A673 (cell line): ENCODE measurements around the gene RNF180. TPM values are rescaled to one million over a fixed set of nuclear protein-coding genes. Genes with fewer than 3 reads are reported as not detected.
"Not testable (repeated sequence)": the region's sequence is repeated elsewhere in the genome, so short reads cannot be mapped to it uniquely, and the experiment has no call there.

ENCODE experiments used
- BruUV-seq: library from RNA; stranded (reverse); fragments of 400-500 nt; replicated peaks from 2 replicates; lab custom pipeline; 2021; lab: Mats Ljungman, UMichigan
- CTCF ChIA-PET: fragments of 300-600 bp; sonication (Branson Sonifier 250); formaldehyde crosslinking; loops from one replicate; lab custom pipeline; 2022; ENCODE audit warnings: antibody characterized with exemption; lab: Charles Lee
- POLR2A ChIA-PET: fragments of 300-600 bp; sonication (Branson Sonifier 250); formaldehyde crosslinking; loops from one replicate; lab custom pipeline; 2022; ENCODE audit warnings: antibody characterized with exemption; ENCODE audit not compliant: low non-redundant PET; lab: Charles Lee
- DNase-seq: peaks from one replicate; pipeline ENCODE4 v3.0.0-alpha.2; 2015; ENCODE audit warnings: low spot score
- H3K27ac ChIP-seq: fragments of 200-600 bp; sonication (generic); 2 replicates; pipeline ENCODE4 v1.5.1; 2016; ENCODE audit warnings: mixed run types, low read depth, mild to moderate bottlenecking, mixed read lengths, antibody characterized with exemption, low read length; ENCODE audit not compliant: poor library complexity, severe bottlenecking
- H3K27me3 ChIP-seq: fragments of 200-600 bp; sonication (generic); replicated peaks from 2 replicates; pipeline ENCODE4 v1.6.1; 2017; ENCODE audit warnings: mixed run types, low read depth, mild to moderate bottlenecking, mixed read lengths, antibody characterized with exemption, low read length; ENCODE audit not compliant: insufficient read depth, poor library complexity
- H3K36me3 ChIP-seq: fragments of 200-600 bp; sonication (generic); 2 replicates; pipeline ENCODE4 v1.6.1; 2016; ENCODE audit warnings: mixed run types, mild to moderate bottlenecking, mixed read lengths, antibody characterized with exemption, low read length; ENCODE audit not compliant: insufficient read depth, poor library complexity, severe bottlenecking
- H3K4me1 ChIP-seq: fragments of 200-600 bp; sonication (generic); 2 replicates; pipeline ENCODE4 v1.6.1; 2017; ENCODE audit warnings: mixed run types, mild to moderate bottlenecking, mixed read lengths, antibody characterized with exemption, low read length; ENCODE audit not compliant: insufficient read depth, poor library complexity, severe bottlenecking
- H3K4me3 ChIP-seq: fragments of 200-600 bp; sonication (generic); 2 replicates; pipeline ENCODE4 v1.5.1; 2016; ENCODE audit warnings: low read depth, mixed run types, mild to moderate bottlenecking, mixed read lengths, low read length; ENCODE audit not compliant: poor library complexity, severe bottlenecking
- H3K9me3 ChIP-seq: fragments of 200-600 bp; sonication (generic); 2 replicates; pipeline ENCODE4 v1.6.1; 2016; ENCODE audit warnings: mixed run types, low read depth, mild to moderate bottlenecking, mixed read lengths, antibody characterized with exemption, low read length; ENCODE audit not compliant: poor library complexity, severe bottlenecking
- CTCF ChIP-seq: fragments of 300-800, 200-600 bp; sonication (generic); conservative IDR thresholded peaks from 2 replicates; pipeline ENCODE4 v1.5.1; 2017; ENCODE audit warnings: low read depth, mild to moderate bottlenecking, antibody characterized with exemption, low read length, moderate library complexity, mixed read lengths
- EZH2 ChIP-seq: fragments of 200-600 bp; sonication (generic); IDR thresholded peaks from 2 replicates; pipeline ENCODE4 v1.6.1; 2017; ENCODE audit warnings: borderline replicate concordance, low read depth, mild to moderate bottlenecking, mixed read lengths, antibody characterized with exemption, low read length; ENCODE audit not compliant: poor library complexity, severe bottlenecking
- intact Hi-C: fragments of 100-400 bp; cut with micrococcal nuclease; formaldehyde crosslinking; loops from one replicate; pipeline ENCODE4 v1.10.0; 2022; ENCODE audit not compliant: unreplicated experiment
- total RNA-seq: library from RNA; stranded (reverse); gene quantifications from 2 replicates; pipeline ENCODE4 v1.2.3, GENCODE V29; 2021

RNF180 gene
- total RNA-seq, 1 experiment from 2014 or later: 0.67 TPM

DNA sequence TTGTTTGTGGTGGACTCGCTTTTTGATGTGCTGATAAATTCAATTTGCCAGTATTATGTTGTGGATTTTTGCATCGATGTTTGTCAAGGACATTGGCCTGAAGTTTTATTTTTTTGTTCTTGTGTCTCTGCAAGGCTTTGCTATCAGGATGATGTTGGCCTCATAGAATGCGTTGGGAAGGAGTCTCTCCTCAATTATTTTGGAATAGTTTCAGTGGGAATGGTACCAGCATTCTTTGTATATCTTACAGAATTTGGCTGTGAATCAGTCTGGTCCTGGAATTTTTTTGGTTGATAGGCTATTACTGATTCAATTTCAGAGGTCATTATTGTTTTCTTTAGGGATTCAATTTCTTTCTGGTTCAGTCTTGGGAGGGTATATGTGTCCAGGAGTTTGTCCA lies 198.8 kb downstream of the RNF180 start:
- no peaks in the 10 kb centered on the region for H3K9me3 ChIP-seq
- H3K36me3 ChIP-seq: no peaks in the 10 kb centered on the region
- no TSS peak for BruUV-seq
- H3K4me1 ChIP-seq: no peaks in the 10 kb centered on the region
- ChIA-PET POLR2A (no interaction called here), CTCF (no interaction called here)
- no peaks in the 10 kb centered on the region for H3K27me3 ChIP-seq
- TF ChIP-seq EZH2 (no peak), CTCF (no peak)
- intact Hi-C loops: no loop called here
- no peak for DNase-seq
- H3K27ac ChIP-seq: no peak overlapping the region
- no peak overlapping the region for H3K4me3 ChIP-seq

DNA sequence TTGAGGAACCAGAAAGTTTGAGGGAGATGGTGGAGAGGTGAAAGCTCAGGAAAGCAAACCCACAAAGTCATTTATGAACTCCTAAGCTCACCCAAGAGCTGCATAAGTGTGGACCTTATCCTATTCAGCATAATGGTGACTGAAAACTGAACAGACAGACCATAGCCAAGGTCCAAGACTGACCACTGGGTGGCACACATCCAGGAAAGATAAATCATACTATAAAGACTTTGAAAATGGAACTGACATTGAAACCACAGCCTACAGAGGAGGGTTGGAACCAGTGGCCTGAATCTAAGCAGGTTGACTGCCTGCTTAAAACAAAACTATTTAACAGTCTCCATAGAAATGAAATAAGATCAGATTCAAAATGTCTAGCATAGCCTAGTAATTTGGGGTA lies 219.1 kb downstream of the RNF180 start:
- no peak overlapping the region for H3K4me3 ChIP-seq
- intact Hi-C loops: no loop called here
- TF ChIP-seq CTCF (0 out of 2 replicates have a peak, but pooled peaks have one; percentile 13), EZH2 (no peak)
- DNase-seq: peak; percentile 6
- ChIA-PET POLR2A (no interaction called here), CTCF (no interaction called here)
- H3K4me1 ChIP-seq: no peaks in the 10 kb centered on the region
- H3K27me3 ChIP-seq: peaks cover 7% of the 10 kb centered on the region
- H3K36me3 ChIP-seq: no peaks in the 10 kb centered on the region
- H3K9me3 ChIP-seq: no peaks in the 10 kb centered on the region
- no peak overlapping the region for H3K27ac ChIP-seq
- BruUV-seq: no TSS peak

GRCh38 chr5:64397552-64397951 lies 231.9 kb downstream of the RNF180 start:
- ChIA-PET CTCF (no interaction called here), POLR2A (no interaction called here)
- Histone ChIP-seq H3K9me3 (no peaks in the 10 kb centered on the region), H3K27ac (no peak overlapping the region), H3K4me1 (no peaks in the 10 kb centered on the region), H3K36me3 (no peaks in the 10 kb centered on the region), H3K4me3 (no peak overlapping the region), H3K27me3 (no peaks in the 10 kb centered on the region)
- intact Hi-C loops: no loop called here
- no TSS peak for BruUV-seq
- DNase-seq: no peak
- TF ChIP-seq CTCF: no peak
- TF ChIP-seq EZH2: no peak

- H3K4me1 ChIP-seq, POLR2A ChIA-PET, DNase-seq, CTCF ChIA-PET, H3K27ac ChIP-seq, H3K27me3 ChIP-seq, H3K4me3 ChIP-seq, H3K36me3 ChIP-seq, BruUV-seq, intact Hi-C loops, H3K9me3 ChIP-seq: not testable (repeated sequence)
These were observed 233.1 kb downstream of the RNF180 start for GRCh38 chr5:64398735-64399134.

DNA sequence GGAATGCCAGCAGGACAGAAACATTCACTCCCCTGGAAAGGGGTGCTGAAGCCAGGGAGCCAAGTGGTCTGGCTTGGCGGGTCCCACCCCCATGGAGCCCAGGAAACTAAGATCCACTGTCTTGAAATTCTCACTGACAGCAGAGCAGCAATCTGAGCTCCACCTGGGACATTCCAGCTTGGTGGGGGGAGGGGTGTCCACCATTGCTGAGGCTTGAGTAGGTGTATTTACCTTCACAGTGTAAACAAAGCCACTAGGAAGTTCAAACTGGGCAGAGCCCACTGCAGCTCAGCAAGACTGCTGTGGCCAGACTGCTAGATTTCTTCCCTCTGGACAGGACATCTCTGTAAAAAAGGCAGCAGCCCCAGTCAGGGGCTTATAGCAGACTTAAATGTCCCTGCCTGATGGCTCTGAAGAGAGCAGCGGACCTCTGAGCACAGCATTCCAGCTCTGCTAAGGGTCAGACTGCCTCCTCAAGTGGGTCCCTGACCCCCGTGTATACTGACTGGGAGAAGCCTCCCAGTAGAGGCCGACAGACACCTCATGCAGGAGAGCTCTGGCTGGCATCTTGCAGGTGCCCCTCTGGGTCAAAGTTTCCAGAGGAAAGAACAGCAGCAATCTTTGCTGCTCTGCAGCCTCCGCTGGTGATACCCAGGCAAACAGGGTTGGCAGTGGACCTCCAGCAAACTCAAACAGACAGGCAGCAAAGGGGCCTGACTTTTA lies 241.6 kb downstream of the RNF180 start:
- H3K27me3 ChIP-seq, BruUV-seq, H3K36me3 ChIP-seq, H3K4me3 ChIP-seq, H3K9me3 ChIP-seq, DNase-seq, POLR2A ChIA-PET, H3K4me1 ChIP-seq, H3K27ac ChIP-seq, CTCF ChIA-PET, intact Hi-C loops: not testable (repeated sequence)
